ENCODE results near the gene CPNE7. TPM values are rescaled to one million over a fixed set of nuclear protein-coding genes. Genes with fewer than 3 reads are reported as not detected.

The CPNE7 gene
- total RNA-seq = 1.7 and 16.9 TPM in 2 replicates

DNA sequence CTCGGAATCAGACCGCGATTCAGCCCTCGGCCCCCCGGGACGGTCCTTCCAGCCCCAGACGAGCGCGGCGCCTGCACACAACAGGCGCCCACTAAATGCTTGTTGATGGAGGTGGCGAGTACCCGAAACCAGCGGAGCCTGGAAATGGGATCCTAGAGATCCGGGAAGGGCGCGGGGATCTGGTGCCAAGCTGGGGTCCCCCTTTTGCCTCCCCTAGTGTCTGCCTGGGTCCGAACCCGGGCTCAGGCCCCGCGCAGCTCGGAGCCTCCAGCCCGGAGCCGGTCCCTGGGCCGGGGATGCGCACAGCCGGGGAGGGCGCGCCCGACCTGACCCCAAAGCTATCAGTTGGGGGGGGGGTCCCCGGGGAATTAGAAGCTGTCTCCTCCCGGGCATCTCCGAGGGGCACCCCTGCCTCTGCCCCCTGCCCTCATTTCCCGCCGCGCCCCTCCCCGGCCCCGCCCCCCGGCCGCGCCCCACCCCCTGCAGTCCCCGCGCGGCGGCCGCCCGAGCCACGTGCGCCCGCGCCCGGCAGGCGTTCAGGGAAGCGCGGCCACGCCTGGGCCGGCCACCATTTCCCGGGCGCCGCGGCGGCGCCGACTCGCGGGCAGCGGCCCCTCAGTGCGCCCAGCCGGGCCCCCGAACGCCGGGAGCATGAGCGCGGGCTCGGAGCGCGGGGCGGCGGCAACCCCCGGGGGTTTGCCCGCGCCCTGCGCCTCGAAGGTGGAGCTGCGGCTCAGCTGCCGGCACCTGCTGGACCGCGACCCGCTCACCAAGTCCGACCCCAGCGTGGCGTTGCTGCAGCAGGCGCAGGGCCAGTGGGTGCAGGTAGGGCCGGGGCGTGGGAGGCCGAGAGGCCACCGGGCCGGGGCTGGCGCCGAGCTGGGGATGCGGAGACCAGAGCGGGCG, at the start of gene CPNE7:
Gene CPNE7, plus strand, starts transcription at position 512 of the 906 bp plus-strand sequence. Its CDS starts 140 bp downstream, at position 652.

DNA sequence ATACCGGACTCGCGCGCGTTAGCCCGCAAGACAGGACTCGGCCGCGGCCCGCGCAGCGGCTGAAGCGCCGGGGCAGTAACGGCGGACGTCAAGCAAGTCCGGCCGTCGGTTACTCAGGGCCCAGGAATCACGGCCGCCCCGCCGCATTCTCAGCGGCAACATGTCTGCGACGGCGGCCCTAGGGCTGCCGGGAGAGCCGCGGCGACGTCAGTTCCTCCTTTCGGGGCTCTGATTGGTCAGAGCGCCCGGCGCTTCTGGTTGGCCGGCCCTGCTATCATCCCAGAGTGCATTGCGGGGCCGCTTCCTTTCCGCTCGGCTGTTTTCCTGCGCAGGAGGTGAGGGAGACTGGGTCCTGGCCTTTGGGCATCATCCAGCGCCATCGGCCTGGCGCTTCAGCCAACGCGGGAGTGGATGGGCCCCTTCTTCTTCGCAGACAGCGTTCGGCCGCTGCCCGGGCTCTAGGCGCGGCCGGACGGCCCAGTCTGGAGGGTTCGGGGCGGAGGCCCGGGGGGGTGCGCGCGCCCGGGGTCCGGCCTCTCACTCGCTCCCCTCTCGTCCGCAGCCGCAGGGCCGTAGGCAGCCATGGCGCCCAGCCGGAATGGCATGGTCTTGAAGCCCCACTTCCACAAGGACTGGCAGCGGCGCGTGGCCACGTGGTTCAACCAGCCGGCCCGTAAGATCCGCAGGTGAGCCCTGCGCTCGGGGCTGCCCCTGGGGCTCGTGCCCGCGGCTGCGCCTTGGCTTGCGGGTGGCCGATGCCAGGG, 15.0 kb upstream of the CPNE7 start, which contains the start of gene RPL13:
Gene RPL13, plus strand, starts transcription at position 305 of the 764 bp plus-strand sequence. Its CDS starts 278 bp downstream, at position 583.

GRCh38 chr16:89613231-89613953, 37.8 kb downstream of the CPNE7 start, which contains the start of gene DPEP1:
DPEP1 (plus strand) TSS chr16:89613642; CDS start chr16:89630411, 16,769 bp downstream.

Other genes with a start within 250 kb of the CPNE7 start
- 38.8 and 46.3 TPM in 2 replicates for gene ANKRD11, start 85.2 kb upstream of the CPNE7 start, total RNA-seq
- gene SPG7, start 67.4 kb upstream of the CPNE7 start, total RNA-seq = 78.1 and 87.0 TPM in 2 replicates
- 5,597 and 6,631 TPM in 2 replicates for gene RPL13, start 15.1 kb upstream of the CPNE7 start, total RNA-seq
- 0.24 TPM in 1 of 2 replicates, not detected in the other for gene DPEP1, start 37.9 kb downstream of the CPNE7 start, total RNA-seq
- gene CHMP1A, start 82.0 kb downstream of the CPNE7 start, total RNA-seq = 73.1 and 148 TPM in 2 replicates
- 0.43 and 1.7 TPM in 2 replicates for gene SPATA33, start 82.1 kb downstream of the CPNE7 start, total RNA-seq
- 31.1 and 51.3 TPM in 2 replicates for gene CDK10, start 110.9 kb downstream of the CPNE7 start, total RNA-seq
- 9.4 and 22.4 TPM in 2 replicates for gene SPATA2L, start 125.9 kb downstream of the CPNE7 start, total RNA-seq
- gene VPS9D1, start 145.1 kb downstream of the CPNE7 start, total RNA-seq = 3.2 and 3.6 TPM in 2 replicates
- gene ZNF276, start 145.8 kb downstream of the CPNE7 start, total RNA-seq = 19.0 and 21.2 TPM in 2 replicates
- 0.85 and 6.3 TPM in 2 replicates for gene FANCA, start 240.9 kb downstream of the CPNE7 start, total RNA-seq

Data from tracheal epithelial cell (primary cell).